Mesenchymal stem cell (in vitro differentiated cells and primary cell): Measurements from ENCODE around the gene TRAK2.

ENCODE experiments used
- DNase-seq: peaks from one replicate; pipeline ENCODE4 v3.0.0-alpha.2; 2013
- H2AFZ ChIP-seq: one replicate; pipeline ENCODE4 v1.6.1; 2013; ENCODE audit warnings: low read depth, mild to moderate bottlenecking, control low read depth, inconsistent platforms, low read length, moderate library complexity
- H2AK5ac ChIP-seq: 2 replicates; pipeline ENCODE4 v1.6.1; 2013; ENCODE audit warnings: low read length, moderate library complexity, mild to moderate bottlenecking, inconsistent platforms; ENCODE audit not compliant: severe bottlenecking
- H2BK120ac ChIP-seq: one replicate; pipeline ENCODE4 v1.6.1; 2013; ENCODE audit warnings: low read depth, mild to moderate bottlenecking, inconsistent platforms, low read length, moderate library complexity
- H2BK12ac ChIP-seq, 2 experiments: one replicate each; pipeline ENCODE4 v1.6.1; 2013; ENCODE audit warnings: inconsistent platforms in 2 of 2, low read length in 2 of 2, mild to moderate bottlenecking in 2 of 2, moderate library complexity in 2 of 2, control low read depth in 1 of 2
- H2BK15ac ChIP-seq: one replicate; pipeline ENCODE4 v1.6.1; 2013; ENCODE audit warnings: mild to moderate bottlenecking, low read depth, inconsistent platforms; ENCODE audit not compliant: poor library complexity, severe bottlenecking
- H2BK5ac ChIP-seq: 2 replicates; pipeline ENCODE4 v1.6.1; 2013; ENCODE audit warnings: low read depth, mild to moderate bottlenecking, low read length, control low read depth, inconsistent platforms; ENCODE audit not compliant: poor library complexity, severe bottlenecking
- H3K14ac ChIP-seq, 2 experiments: one replicate each; pipeline ENCODE4 v1.6.1; 2013; ENCODE audit warnings: inconsistent platforms in 2 of 2, low read length in 2 of 2, control low read depth in 1 of 2, mild to moderate bottlenecking in 1 of 2, moderate library complexity in 1 of 2
- H3K18ac ChIP-seq, 2 experiments: one replicate each; pipeline ENCODE4 v1.6.1; 2013; ENCODE audit warnings: inconsistent platforms in 2 of 2, low read length in 2 of 2, control low read depth in 1 of 2, low read depth in 1 of 2, mild to moderate bottlenecking in 1 of 2
- H3K23ac ChIP-seq, 2 experiments: one replicate each; pipeline ENCODE4 v1.6.1; 2013; ENCODE audit warnings: inconsistent platforms in 2 of 2, low read length in 2 of 2, mild to moderate bottlenecking in 2 of 2, moderate library complexity in 2 of 2, control low read depth in 1 of 2
- H3K27ac ChIP-seq: 2 replicates; pipeline ENCODE4 v1.5.1; 2013; ENCODE audit warnings: mild to moderate bottlenecking, moderate library complexity, low read length, control low read depth, inconsistent platforms; ENCODE audit not compliant: poor library complexity, severe bottlenecking
- H3K27me3 ChIP-seq, 2 experiments: 2 replicates each; pipeline versions ENCODE4 v1.6.1 to v1.7.0; 2013; ENCODE audit warnings: low read length in 2 of 2, mild to moderate bottlenecking in 2 of 2, moderate library complexity in 2 of 2, control low read depth in 1 of 2, inconsistent platforms in 1 of 2; ENCODE audit not compliant: control insufficient read depth in 1 of 2, insufficient read depth in 1 of 2
- H3K36me3 ChIP-seq, 2 experiments: 2 replicates each; pipeline versions ENCODE4 v1.6.1 to v1.7.0; 2013; ENCODE audit warnings: low read length in 2 of 2, control low read depth in 1 of 2, inconsistent platforms in 1 of 2, low read depth in 1 of 2, mild to moderate bottlenecking in 1 of 2; ENCODE audit not compliant: insufficient read depth in 2 of 2, control insufficient read depth in 1 of 2
- H3K4ac ChIP-seq, 2 experiments: one replicate each; pipeline ENCODE4 v1.6.1; 2013; ENCODE audit warnings: inconsistent platforms in 2 of 2, low read length in 2 of 2, mild to moderate bottlenecking in 2 of 2, moderate library complexity in 2 of 2, control low read depth in 1 of 2, low read depth in 1 of 2
- H3K4me1 ChIP-seq: 2 replicates; pipeline ENCODE4 v1.6.1; 2013; ENCODE audit warnings: low read depth, low read length, control low read depth; ENCODE audit not compliant: control insufficient read depth, insufficient read depth
- H3K4me2 ChIP-seq: 2 replicates; pipeline ENCODE4 v1.6.1; 2013; ENCODE audit warnings: low read length, mild to moderate bottlenecking, inconsistent platforms; ENCODE audit not compliant: poor library complexity, severe bottlenecking
- H3K4me3 ChIP-seq, 2 experiments: 2 replicates each; pipeline versions ENCODE4 v1.5.1 to v1.7.0; 2013; ENCODE audit warnings: low read length in 2 of 2, mild to moderate bottlenecking in 2 of 2, control low read depth in 1 of 2, low read depth in 1 of 2; ENCODE audit not compliant: insufficient read depth in 1 of 2
- H3K79me1 ChIP-seq: replicated peaks from 2 replicates; pipeline ENCODE4 v1.6.1; 2013; ENCODE audit warnings: mild to moderate bottlenecking, control low read depth, low read length, inconsistent platforms; ENCODE audit not compliant: poor library complexity, severe bottlenecking
- H3K9ac ChIP-seq: 2 replicates; pipeline ENCODE4 v1.7.0; 2013; ENCODE audit warnings: mild to moderate bottlenecking, low read length, moderate library complexity
- H3K9me3 ChIP-seq: 2 replicates; pipeline ENCODE4 v1.7.0; 2013; ENCODE audit warnings: mild to moderate bottlenecking, low read length; ENCODE audit not compliant: control insufficient read depth
- H4K8ac ChIP-seq: one replicate; pipeline ENCODE4 v1.6.1; 2013; ENCODE audit warnings: inconsistent platforms, mild to moderate bottlenecking, low read length, moderate library complexity
- H4K91ac ChIP-seq: one replicate; pipeline ENCODE4 v1.6.1; 2013; ENCODE audit warnings: mild to moderate bottlenecking, low read length, inconsistent platforms
- WGBS: methylation state at CpG from one replicate; pipeline ENCODE4 v1.1.7; 2013; ENCODE audit warnings: mixed read lengths; 5-methylcytosine and 5-hydroxymethylcytosine counted together

The TRAK2 gene

GRCh38 chr2:201433394-201433995 is 17.8 kb downstream of the TRAK2 start:
- Histone ChIP-seq H3K79me1 (peaks cover 23% of the 10 kb centered on the region), H4K8ac (no peak overlapping the region), H3K27ac (no peak overlapping the region), H3K4me1 (peaks cover 2% of the 10 kb centered on the region), H2AFZ (no peak overlapping the region), H3K18ac (no peak overlapping the region), H3K23ac (no peak overlapping the region), H3K27me3 (no peaks in the 10 kb centered on the region), H3K4me3 (peak overlapping the region in 1 of 2 experiments; percentile 5), H2AK5ac (no peak overlapping the region), H2BK5ac (no peak overlapping the region), H2BK120ac (no peak overlapping the region), H4K91ac (no peak overlapping the region), H3K4ac (no peak overlapping the region), H2BK12ac (no peak overlapping the region), H3K9ac (peak overlapping the region; percentile 44), H3K4me2 (no peak overlapping the region), H3K36me3 (peaks cover 0 to 5% of the 10 kb centered on the region in 2 experiments), H3K14ac (no peak overlapping the region), H2BK15ac (no peak overlapping the region), H3K9me3 (no peaks in the 10 kb centered on the region)
- WGBS: 56% methylated on average over 10 of the region's 11 CpGs
- DNase-seq: no peak

DNA sequence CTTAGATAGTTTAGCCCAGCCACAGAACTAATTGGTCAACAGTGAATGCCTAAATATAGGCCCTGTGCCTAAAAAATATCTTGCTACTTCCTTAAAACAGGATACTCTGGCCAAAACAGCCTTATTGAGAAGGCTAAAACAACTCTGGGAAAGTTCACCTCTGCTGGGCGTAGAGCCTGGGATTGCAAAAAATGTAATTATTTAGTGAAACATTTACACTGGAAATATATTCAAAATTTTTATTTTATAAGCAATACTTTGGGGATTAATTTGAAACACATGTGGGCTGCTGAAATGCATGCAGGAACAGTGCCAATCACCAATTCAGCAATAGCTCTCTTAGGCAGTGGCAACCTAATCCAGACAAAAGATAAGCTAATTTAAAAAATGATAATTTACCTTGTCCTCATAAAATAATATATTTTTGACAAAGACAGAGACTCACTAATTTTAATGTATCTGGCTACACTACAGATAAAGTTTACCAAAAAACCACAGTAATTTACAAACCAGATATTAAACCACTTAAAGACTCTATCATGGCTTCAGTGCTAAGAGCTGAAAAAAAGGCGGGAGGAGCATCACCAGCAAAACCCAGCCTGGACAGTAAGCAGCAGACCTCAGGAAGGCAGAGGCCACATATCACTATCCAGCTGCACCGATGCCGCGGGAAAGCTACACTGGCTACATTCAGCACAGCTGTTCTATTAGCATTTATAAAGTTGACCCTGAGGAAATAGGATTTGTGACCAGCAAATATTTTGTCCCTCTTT is 18.5 kb downstream of the TRAK2 start:
- Histone ChIP-seq H3K4me3 (peak overlapping the region in 1 of 2 experiments; percentile 30), H3K4me1 (peaks cover 2% of the 10 kb centered on the region), H3K27me3 (no peaks in the 10 kb centered on the region), H4K8ac (no peak overlapping the region), H3K4me2 (no peak overlapping the region), H2AFZ (no peak overlapping the region), H3K27ac (peak overlapping the region; percentile 16), H2AK5ac (no peak overlapping the region), H4K91ac (no peak overlapping the region), H2BK12ac (no peak overlapping the region), H3K18ac (no peak overlapping the region), H3K4ac (no peak overlapping the region), H2BK5ac (no peak overlapping the region), H3K9me3 (no peaks in the 10 kb centered on the region), H3K23ac (no peak overlapping the region), H2BK120ac (no peak overlapping the region), H3K14ac (no peak overlapping the region), H3K9ac (peak overlapping the region; percentile 44), H3K79me1 (peaks cover 21% of the 10 kb centered on the region), H2BK15ac (no peak overlapping the region), H3K36me3 (peaks cover 0 to 5% of the 10 kb centered on the region in 2 experiments)
- 52% methylated on average over 4 of the region's 5 CpGs for WGBS
- peak; percentile 43 for DNase-seq

GRCh38 chr2:201432038-201432620 is 19.1 kb downstream of the TRAK2 start:
- WGBS: 24% methylated on average over 4 of the region's 4 CpGs
- no peak overlapping the region for H2AFZ ChIP-seq
- H3K4ac ChIP-seq: no peak overlapping the region
- peak overlapping the region; percentile 51 for H3K27ac ChIP-seq
- H3K4me3 ChIP-seq: peak overlapping the region in 1 of 2 experiments; percentile 30
- no peak overlapping the region for H2BK120ac ChIP-seq
- no peak overlapping the region for H2BK5ac ChIP-seq
- no peak overlapping the region for H2AK5ac ChIP-seq
- no peak overlapping the region for H2BK12ac ChIP-seq
- H4K91ac ChIP-seq: no peak overlapping the region
- H4K8ac ChIP-seq: no peak overlapping the region
- H3K4me2 ChIP-seq: no peak overlapping the region
- H3K18ac ChIP-seq: no peak overlapping the region
- H3K4me1 ChIP-seq: peaks cover 2% of the 10 kb centered on the region
- H3K14ac ChIP-seq: no peak overlapping the region
- H3K9me3 ChIP-seq: no peaks in the 10 kb centered on the region
- peak overlapping the region; percentile 44 for H3K9ac ChIP-seq
- no peak overlapping the region for H2BK15ac ChIP-seq
- no peak overlapping the region for H3K23ac ChIP-seq
- H3K79me1 ChIP-seq: peaks cover 19% of the 10 kb centered on the region
- H3K36me3 ChIP-seq: peaks cover 0 to 5% of the 10 kb centered on the region in 2 experiments
- peak; percentile 44 for DNase-seq
- no peaks in the 10 kb centered on the region for H3K27me3 ChIP-seq

DNA sequence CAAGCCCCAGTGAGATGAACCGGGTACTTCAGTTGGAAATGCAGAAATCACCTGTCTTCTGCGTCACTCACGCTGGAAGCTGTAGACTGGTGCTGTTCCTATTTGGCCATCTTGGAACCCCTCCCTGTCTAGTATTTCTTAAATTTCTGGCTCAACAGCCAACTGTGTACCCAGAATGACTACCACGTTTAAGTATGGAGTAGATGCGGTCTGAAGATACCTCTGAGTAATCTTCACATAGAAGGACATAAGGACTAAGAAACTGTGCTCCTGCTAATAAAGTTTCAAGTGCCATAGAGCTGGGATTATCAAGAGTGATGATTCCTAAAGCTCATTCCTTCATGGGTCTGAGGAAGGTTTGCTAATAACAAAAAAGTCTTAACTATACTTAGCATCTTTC is 20.4 kb downstream of the TRAK2 start:
- Histone ChIP-seq H3K9me3 (no peaks in the 10 kb centered on the region), H4K91ac (no peak overlapping the region), H3K4me1 (peaks cover 2% of the 10 kb centered on the region), H3K27me3 (no peaks in the 10 kb centered on the region), H3K23ac (no peak overlapping the region), H3K18ac (no peak overlapping the region), H2BK120ac (no peak overlapping the region), H2AK5ac (no peak overlapping the region), H4K8ac (no peak overlapping the region), H2AFZ (no peak overlapping the region), H3K27ac (no peak overlapping the region), H2BK12ac (no peak overlapping the region), H3K9ac (no peak overlapping the region), H3K14ac (no peak overlapping the region), H3K4ac (no peak overlapping the region), H3K79me1 (peaks cover 24% of the 10 kb centered on the region), H2BK15ac (no peak overlapping the region), H3K36me3 (peaks cover 0 to 5% of the 10 kb centered on the region in 2 experiments), H2BK5ac (no peak overlapping the region), H3K4me2 (no peak overlapping the region), H3K4me3 (no peak overlapping the region)
- WGBS: 65% methylated on average over 3 of the region's 5 CpGs
- DNase-seq: no peak
